K562 (cell line): ENCODE measurements around the gene SFI1. TPM values are rescaled to one million over a fixed set of nuclear protein-coding genes. Genes with fewer than 3 reads are reported as not detected.

Experiments used
- ATAC-seq: fragments of 200-7000 bp; cut with Tn5 transposase; 3 replicates; pipeline ENCODE4 v1.9.1; 2020; ENCODE audit warnings: moderate library complexity
- BruUV-seq: library from RNA; stranded (reverse); fragments of 400-500 nt; replicated peaks from 2 replicates; lab custom pipeline; 2021; lab: Mats Ljungman, UMichigan
- CTCF ChIA-PET: fragments of 300-600 bp; formaldehyde crosslinking; extraction: SDS; loops from one replicate; lab custom pipeline; 2021; ENCODE audit warnings: low intra/inter-chr PET ratio; lab: Yijun Ruan, JAX
- POLR2A ChIA-PET: fragments of 300-600, 350-650 bp; sonication (Branson Sonifier 250); formaldehyde crosslinking; extraction: SDS; loops from one replicate; lab custom pipeline; 2021; ENCODE audit warnings: antibody characterized with exemption, inconsistent platforms; lab: Yijun Ruan, JAX
- DNase-seq, 4 experiments: peaks; one replicate each; pipeline versions ENCODE4 v3.0.0 to v3.0.0-alpha.2; 2011 to 2018; ENCODE audit warnings: low spot score in 3 of 4, mixed read lengths in 3 of 4; ENCODE audit errors: extremely low read depth in 1 of 4
- FAIRE-seq: peaks from 2 replicates; lab custom pipeline; 2011; peaks lifted over from hg19 to GRCh38; lab: Jason Lieb, UNC
- H2AFZ ChIP-seq: 2 replicates; pipeline ENCODE4 v1.6.0; 2011; ENCODE audit warnings: low read depth, low read length, control low read depth, inconsistent platforms
- H3K27ac ChIP-seq: fragments of 200-600 bp; 3 replicates; pipeline ENCODE4 v1.8.0; 2011; ENCODE audit warnings: low read depth, mild to moderate bottlenecking, control low read depth, inconsistent platforms, low read length, moderate library complexity, mixed read lengths; ENCODE audit errors: extremely low read depth
- H3K27me3 ChIP-seq, 2 experiments: fragments of 300-600 bp in 1 of 2; 2 replicates in 1 of 2; 3 replicates in 1 of 2; pipeline versions ENCODE4 v1.6.0 to v1.8.0; 2011; ENCODE audit warnings: inconsistent platforms in 2 of 2, low read length in 2 of 2, mild to moderate bottlenecking in 1 of 2, mixed read lengths in 1 of 2, moderate library complexity in 1 of 2; ENCODE audit not compliant: control insufficient read depth in 2 of 2, insufficient read depth in 2 of 2
- H3K36me3 ChIP-seq: fragments of 300-600 bp; 3 replicates; pipeline ENCODE4 v1.8.0; 2011; ENCODE audit warnings: mild to moderate bottlenecking, low read length, inconsistent platforms; ENCODE audit not compliant: control insufficient read depth, insufficient read depth
- H3K4me1 ChIP-seq, 2 experiments: fragments of 200-600 bp in 1 of 2; replicated peaks in 1 of 2; 2 replicates in 1 of 2; 3 replicates in 1 of 2; pipeline versions ENCODE4 v1.5.1 to v1.8.0; 2011; ENCODE audit warnings: inconsistent platforms in 2 of 2, low read length in 2 of 2, mild to moderate bottlenecking in 1 of 2, mixed read lengths in 1 of 2, moderate library complexity in 1 of 2; ENCODE audit not compliant: control insufficient read depth in 2 of 2, insufficient read depth in 2 of 2
- H3K4me2 ChIP-seq: 2 replicates; pipeline ENCODE4 v1.6.1; 2011; ENCODE audit warnings: low read length, control low read depth, inconsistent platforms, mixed read lengths; ENCODE audit not compliant: insufficient read depth
- H3K4me3 ChIP-seq: fragments of 200-600 bp; sonication (generic), shearing (Covaris generic); 2 replicates; pipeline ENCODE4 v1.5.1; 2016; ENCODE audit warnings: control low read depth, inconsistent platforms
- H3K79me2 ChIP-seq: fragments of 200-600 bp; 3 replicates; pipeline ENCODE4 v1.8.0; 2011; ENCODE audit warnings: low read length, inconsistent platforms; ENCODE audit not compliant: control insufficient read depth, insufficient read depth
- H3K9ac ChIP-seq, 2 experiments: 2 replicates each; pipeline versions ENCODE4 v1.6.0 to v1.6.1; 2011; ENCODE audit warnings: low read depth in 2 of 2, low read length in 2 of 2, control low read depth in 1 of 2, inconsistent platforms in 1 of 2, mild to moderate bottlenecking in 1 of 2, mixed read lengths in 1 of 2; ENCODE audit not compliant: insufficient read depth in 1 of 2
- H3K9me1 ChIP-seq: one replicate; pipeline ENCODE4 v1.6.0; 2011; ENCODE audit warnings: inconsistent platforms, mild to moderate bottlenecking, low read length, moderate library complexity; ENCODE audit not compliant: control insufficient read depth, insufficient read depth
- H3K9me3 ChIP-seq: replicated peaks from 2 replicates; pipeline ENCODE4 v1.5.1; 2011; ENCODE audit warnings: low read depth, low read length, inconsistent platforms; ENCODE audit not compliant: control insufficient read depth, insufficient read depth
- H4K20me1 ChIP-seq: replicated peaks from 2 replicates; pipeline ENCODE4 v1.6.1; 2011; ENCODE audit warnings: low read length, inconsistent platforms, mixed read lengths; ENCODE audit not compliant: control insufficient read depth, insufficient read depth
- ASH1L ChIP-seq: fragments of 450-650 bp; IDR thresholded peaks from 2 replicates; pipeline ENCODE4 v1.6.1; 2018; ENCODE audit warnings: borderline replicate concordance, mild to moderate bottlenecking, low read depth; ENCODE audit not compliant: partially characterized antibody
- BMI1 ChIP-seq: fragments of 150-350 bp; IDR thresholded peaks from 2 replicates; pipeline ENCODE4 v1.6.1; 2014; ENCODE audit warnings: low read length
- ERF ChIP-seq: fragments of 450-650 bp; formaldehyde crosslinking; IDR thresholded peaks from 2 replicates; pipeline ENCODE4 v1.4.0; 2020; ENCODE audit warnings: mild to moderate bottlenecking, mixed read lengths
- HDAC2 ChIP-seq: fragments of 450-650 bp; IDR thresholded peaks from 2 replicates; pipeline ENCODE4 v1.6.1; 2016; ENCODE audit warnings: mild to moderate bottlenecking
- KDM4B ChIP-seq, 2 experiments: fragments of 450-650 bp in 1 of 2; sonication (generic) in 1 of 2; IDR thresholded peaks; 2 replicates each; pipeline ENCODE4 v1.6.1; 2016 to 2017; ENCODE audit warnings: borderline replicate concordance in 2 of 2, antibody characterized with exemption in 1 of 2, low read depth in 1 of 2, mild to moderate bottlenecking in 1 of 2
- MAX ChIP-seq: sonication (generic); formaldehyde crosslinking; IDR thresholded peaks from 2 replicates; pipeline ENCODE4 v1.9.0; 2022; ENCODE audit warnings: mild to moderate bottlenecking, missing genetic modification reagents
- NCOA4 ChIP-seq: fragments of 450-650 bp; IDR thresholded peaks from 2 replicates; pipeline ENCODE4 v1.6.1; 2018; ENCODE audit warnings: mild to moderate bottlenecking; ENCODE audit not compliant: partially characterized antibody
- PBX2 ChIP-seq, 2 experiments: IDR thresholded peaks in 1 of 2; conservative IDR thresholded peaks in 1 of 2; 2 replicates each; pipeline ENCODE4 v1.6.1; 2016; ENCODE audit warnings: low read depth in 2 of 2, mild to moderate bottlenecking in 1 of 2, missing compliant biosample characterization in 1 of 2, missing genetic modification characterization in 1 of 2, moderate library complexity in 1 of 2
- U2AF2 ChIP-seq: fragments of 200-400 bp; formaldehyde crosslinking; optimal IDR thresholded peaks from 2 replicates; pipeline ENCODE3; 2017; ENCODE audit warnings: low read depth, mild to moderate bottlenecking, low read length
- ZKSCAN1 ChIP-seq: fragments of 150-350 bp; IDR thresholded peaks from 2 replicates; pipeline ENCODE4 v1.6.1; 2016; ENCODE audit warnings: low read depth, low read length
- ZMIZ1 ChIP-seq, 2 experiments: fragments of 150-350 bp in 1 of 2; IDR thresholded peaks; 2 replicates each; pipeline ENCODE4 v1.6.1; 2012 to 2016; ENCODE audit warnings: low read depth in 2 of 2, low read length in 2 of 2, mild to moderate bottlenecking in 1 of 2, moderate library complexity in 1 of 2
- ZNF165 ChIP-seq: fragments of 250-450 bp; sonication (Bioruptor Pico); IDR thresholded peaks from 2 replicates; pipeline ENCODE4 v1.4.0; 2020; ENCODE audit warnings: borderline replicate concordance
- ZNF639 ChIP-seq, 2 experiments: fragments of 200-800 bp in 1 of 2; sonication (Bioruptor generic) in 1 of 2; sonication (generic) in 1 of 2; formaldehyde crosslinking in 1 of 2; IDR thresholded peaks in 1 of 2; conservative IDR thresholded peaks in 1 of 2; 2 replicates each; pipeline versions ENCODE4 v1.5.0 to v1.6.1; 2016 to 2020; ENCODE audit warnings: missing compliant biosample characterization in 1 of 2, missing genetic modification characterization in 1 of 2, missing genetic modification reagents in 1 of 2
- WGBS: fragments of 100-300 bp; shearing (Covaris generic); methylation state at CpG from one replicate; pipeline ENCODE4 v1.1.6; 2016; ENCODE audit warnings: low coverage, mixed read lengths; ENCODE audit not compliant: insufficient coverage; ENCODE audit errors: missing lambda C conversion rate; 5-methylcytosine and 5-hydroxymethylcytosine counted together
- in situ Hi-C: fragments of 300-500 bp; cut with MboI; formaldehyde crosslinking; loops from 4 replicates; pipeline ENCODE4 v1.15.0; 2018; ENCODE audit warnings: inconsistent platforms, mixed read lengths
- intact Hi-C: fragments of 100-400 bp; cut with micrococcal nuclease; formaldehyde crosslinking; loops from 2 replicates; pipeline ENCODE4 v1.14.2; 2022
- polyA plus RNA-seq, 8 experiments: library from polyadenylated mRNA; depleted of rRNA in 4 of 8; stranded (reverse) in 5 of 8; unstranded in 3 of 8; fragments of >200 nt; fragmentation: Nextera tagmentation in 2 of 8; fragmentation: Illumina TruSeq in 1 of 8; extraction: Ambion mirVana in 2 of 8; extraction: Trizol in 1 of 8; gene quantifications; 2 replicates each; pipeline versions ENCODE4 v1.2.1 to v1.2.3, GENCODE V29; 2011 to 2014; ENCODE audit warnings: inconsistent platforms in 1 of 8, missing spikeins in 1 of 8
- total RNA-seq, 7 experiments: library from RNA; depleted of rRNA in 6 of 7; stranded (reverse); fragments of >200 nt in 6 of 7; fragmentation: Illumina TruSeq in 2 of 7; extraction: Trizol in 2 of 7; gene quantifications; 2 replicates each; pipeline versions ENCODE4 v1.2.1 to v1.2.3, GENCODE V29; 2011 to 2021; ENCODE audit warnings: low replicate concordance in 1 of 7

SFI1 gene
- total and polyA plus RNA-seq, 9 of the 15 experiments (the other 6 are each of a cell fraction or from before 2014, with no cell fraction given): 3.0 to 25.6 (median 14.1) TPM

- TF ChIP-seq U2AF2 (no peak), KDM4B (IDR thresholded peaks at IDR 0.05; ENCODE audit: borderline replicate concordance in 2 of 2, low read depth in 1 of 2) (no peak), PBX2 (CRISPR knock-in tag; IDR thresholded peaks at IDR 0.05; ENCODE audit: low read depth) (no peak), PBX2 (tag; conservative IDR thresholded peaks at IDR 0.05; ENCODE audit: low read depth) (no peak), ZNF165 (CRISPR knock-in tag) (no peak), NCOA4 (no peak), BMI1 (no peak)
These were observed 70.9 kb downstream of the SFI1 start (continued) for GRCh38 chr22:31567196-31567595.

- Histone ChIP-seq H3K9me3 (no peaks in the 10 kb centered on the region), H3K4me2 (no peak overlapping the region), H2AFZ (no peak overlapping the region), H3K4me3 (no peak overlapping the region), H3K79me2 (no peaks in the 10 kb centered on the region), H4K20me1 (no peaks in the 10 kb centered on the region), H3K9me1 (no peaks in the 10 kb centered on the region), H3K27me3 (no peaks in the 10 kb centered on the region), H3K4me1 (no peaks in the 10 kb centered on the region; a peak in 1 of 5 replicates), H3K36me3 (peaks cover under 1% of the 10 kb centered on the region; the same call in 1 of the 3 replicates), H3K9ac (no peak overlapping the region), H3K27ac (no peak overlapping the region)
- intact Hi-C loops: loop anchor here (10.0 kb wide), 1 partner anchor 407 kb away; no protein-coding TSS in a partner anchor
- WGBS: 60% methylated on average over 2 of the region's 2 CpGs
- DNase-seq (no peak), ATAC-seq (no peak), FAIRE-seq (no peak)
- POLR2A ChIA-PET: no interaction called here
- BruUV-seq: no TSS peak
- CTCF ChIA-PET: no interaction called here
- in situ Hi-C loops: no loop called here
- TF ChIP-seq ZMIZ1 (IDR thresholded peaks at IDR 0.05; ENCODE audit: low read depth in 2 of 2, low read length in 2 of 2): no peak
- TF ChIP-seq MAX (CRISPR knock-in tag): no peak
- TF ChIP-seq HDAC2: no peak
- no peak for TF ChIP-seq ERF (CRISPR knock-in tag)
- no peak for TF ChIP-seq ZKSCAN1
- TF ChIP-seq ZNF639 (CRISPR knock-in tag; conservative IDR thresholded peaks at IDR 0.05 in 1 of 2, IDR thresholded peaks at IDR 0.05 in 1 of 2): no peak
- no peak for TF ChIP-seq ASH1L
These were observed 71.4 kb downstream of the SFI1 start for GRCh38 chr22:31567702-31568101.
